Endothelial cell (in vitro differentiated cells): ENCODE data around the gene SAPCD1. TPM values are rescaled to one million over a fixed set of nuclear protein-coding genes. Genes with fewer than 3 reads are reported as not detected.

Experiments used
- DNase-seq: peaks from one replicate; pipeline ENCODE4 v3.0.0; 2021; ENCODE audit warnings: low spot score
- H3K27ac Mint-ChIP-seq: one replicate; pipeline ENCODE4 v1.8.0; 2021; ENCODE audit warnings: mixed read lengths, inconsistent platforms; ENCODE audit not compliant: unreplicated experiment
- H3K27me3 Mint-ChIP-seq: one replicate; pipeline ENCODE4 v1.8.0; 2021; ENCODE audit warnings: mild to moderate bottlenecking, moderate library complexity, mixed read lengths, inconsistent platforms; ENCODE audit not compliant: unreplicated experiment
- H3K36me3 Mint-ChIP-seq: one replicate; pipeline ENCODE4 v1.8.0; 2021; ENCODE audit warnings: mild to moderate bottlenecking, low read depth, mixed read lengths, inconsistent platforms; ENCODE audit not compliant: unreplicated experiment
- H3K4me1 Mint-ChIP-seq: one replicate; pipeline ENCODE4 v1.8.0; 2021; ENCODE audit warnings: mild to moderate bottlenecking, mixed read lengths, inconsistent platforms; ENCODE audit not compliant: unreplicated experiment
- H3K4me3 Mint-ChIP-seq: one replicate; pipeline ENCODE4 v1.8.0; 2021; ENCODE audit warnings: mild to moderate bottlenecking, mixed read lengths, inconsistent platforms; ENCODE audit not compliant: unreplicated experiment
- H3K9me3 Mint-ChIP-seq: one replicate; pipeline ENCODE4 v1.8.0; 2021; ENCODE audit warnings: mixed read lengths, inconsistent platforms; ENCODE audit not compliant: unreplicated experiment
- total RNA-seq: library from RNA; stranded (reverse); fragmentation: NEBNext Ultra II Directional; extraction: Animal tissue kit (Norgen Biotek cat#: 25700); gene quantifications from one replicate; pipeline ENCODE4 v1.2.1, GENCODE V29; 2021; ENCODE audit not compliant: unreplicated experiment
- TF ChIP-seq, protein P1 (sequence below): fragments of 200-600 bp; sonication (generic); IDR thresholded peaks from one replicate; pipeline ENCODE4 v1.5.0; 2021; ENCODE audit warnings: antibody characterized with exemption; ENCODE audit not compliant: unreplicated experiment

The SAPCD1 gene
- total RNA-seq, 1 donor from 2014 or later = 2.4 TPM

GRCh38 chr6:31741815-31742214 lies 20.6 kb upstream of the SAPCD1 start:
- DNase-seq = no peak
- H3K27me3 Mint-ChIP-seq = peaks cover 9% of the 10 kb centered on the region
- peaks cover 5% of the 10 kb centered on the region for H3K36me3 Mint-ChIP-seq
- peaks cover 41% of the 10 kb centered on the region for H3K4me1 Mint-ChIP-seq
- TF ChIP-seq, protein P1, sequence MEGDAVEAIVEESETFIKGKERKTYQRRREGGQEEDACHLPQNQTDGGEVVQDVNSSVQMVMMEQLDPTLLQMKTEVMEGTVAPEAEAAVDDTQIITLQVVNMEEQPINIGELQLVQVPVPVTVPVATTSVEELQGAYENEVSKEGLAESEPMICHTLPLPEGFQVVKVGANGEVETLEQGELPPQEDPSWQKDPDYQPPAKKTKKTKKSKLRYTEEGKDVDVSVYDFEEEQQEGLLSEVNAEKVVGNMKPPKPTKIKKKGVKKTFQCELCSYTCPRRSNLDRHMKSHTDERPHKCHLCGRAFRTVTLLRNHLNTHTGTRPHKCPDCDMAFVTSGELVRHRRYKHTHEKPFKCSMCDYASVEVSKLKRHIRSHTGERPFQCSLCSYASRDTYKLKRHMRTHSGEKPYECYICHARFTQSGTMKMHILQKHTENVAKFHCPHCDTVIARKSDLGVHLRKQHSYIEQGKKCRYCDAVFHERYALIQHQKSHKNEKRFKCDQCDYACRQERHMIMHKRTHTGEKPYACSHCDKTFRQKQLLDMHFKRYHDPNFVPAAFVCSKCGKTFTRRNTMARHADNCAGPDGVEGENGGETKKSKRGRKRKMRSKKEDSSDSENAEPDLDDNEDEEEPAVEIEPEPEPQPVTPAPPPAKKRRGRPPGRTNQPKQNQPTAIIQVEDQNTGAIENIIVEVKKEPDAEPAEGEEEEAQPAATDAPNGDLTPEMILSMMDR = no peak
- no peak overlapping the region for H3K4me3 Mint-ChIP-seq
- H3K27ac Mint-ChIP-seq = peak overlapping the region; percentile 26
- no peaks in the 10 kb centered on the region for H3K9me3 Mint-ChIP-seq

DNA sequence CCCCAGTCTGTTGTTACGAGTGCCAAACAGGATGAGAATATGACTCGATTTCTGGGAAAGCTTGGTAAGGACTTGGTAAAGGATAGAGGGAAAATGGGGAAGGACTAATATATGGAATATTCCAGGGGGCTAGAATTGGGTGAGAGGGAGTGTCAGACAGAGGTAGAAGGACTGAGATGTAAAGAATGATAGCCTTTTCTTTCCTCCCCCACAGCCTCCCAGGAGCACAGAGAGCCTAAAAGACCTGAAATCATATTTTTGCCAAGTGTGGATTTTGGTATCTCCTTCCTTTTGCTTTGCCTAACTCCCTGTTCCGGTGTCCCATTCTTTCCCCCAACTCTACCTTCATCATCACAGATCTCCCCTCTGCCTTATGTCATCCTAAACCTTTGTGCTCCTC lies 19.6 kb upstream of the SAPCD1 start:
- H3K36me3 Mint-ChIP-seq = peaks cover 5% of the 10 kb centered on the region
- no peak for DNase-seq

GRCh38 chr6:31744422-31744821 lies 18.0 kb upstream of the SAPCD1 start:
- Mint-ChIP-seq H3K4me1 (peaks cover 19% of the 10 kb centered on the region), H3K9me3 (no peaks in the 10 kb centered on the region), H3K27ac (peak overlapping the region; percentile 87), H3K27me3 (peaks cover 2% of the 10 kb centered on the region), H3K36me3 (peaks cover 5% of the 10 kb centered on the region), H3K4me3 (peak overlapping the region; percentile 6)
- DNase-seq = no peak
- TF ChIP-seq, protein P1 = no peak

More for the DNA sequence above, 19.6 kb upstream of the SAPCD1 start:
- TF ChIP-seq, protein P1 = no peak
- Mint-ChIP-seq H3K27ac (no peak overlapping the region), H3K9me3 (no peaks in the 10 kb centered on the region), H3K4me1 (peaks cover 34% of the 10 kb centered on the region), H3K4me3 (no peak overlapping the region), H3K27me3 (peaks cover 5% of the 10 kb centered on the region)

DNA sequence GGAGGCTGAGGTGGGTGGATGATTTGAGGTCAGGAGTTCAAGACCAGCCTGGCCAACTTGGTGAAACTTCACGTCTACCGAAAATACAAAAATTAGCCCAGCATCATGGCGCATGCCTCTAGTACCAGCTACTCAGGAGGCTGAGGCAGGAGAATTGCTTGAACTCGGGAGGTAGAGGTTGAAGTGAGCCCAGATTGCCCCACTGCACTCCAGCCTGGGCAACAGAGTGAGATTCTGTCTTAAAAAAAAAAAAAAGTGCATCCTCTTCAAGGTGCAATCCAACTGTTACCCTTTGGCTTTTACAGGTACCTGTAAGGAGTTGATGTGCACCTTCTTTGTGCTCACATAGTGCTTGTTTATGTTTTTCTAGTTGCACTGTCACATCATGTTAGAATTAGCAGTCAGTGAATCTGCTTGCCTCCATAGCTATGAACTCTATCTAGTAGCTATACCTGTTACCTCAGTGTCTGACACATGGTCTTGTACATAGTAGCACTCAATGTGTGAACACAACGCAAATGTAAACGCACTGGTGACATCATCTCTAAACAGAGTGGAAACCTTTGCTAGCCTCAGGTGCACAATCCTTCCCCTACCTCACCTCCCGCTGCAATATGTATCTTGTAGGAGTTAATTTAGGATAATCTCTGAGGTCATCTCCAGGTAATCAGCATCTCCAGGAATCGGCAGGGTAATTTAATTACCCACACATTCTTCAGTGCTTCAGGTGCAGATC lies 13.0 kb upstream of the SAPCD1 start:
- Mint-ChIP-seq H3K27me3 (peaks cover 2% of the 10 kb centered on the region), H3K36me3 (peaks cover 5% of the 10 kb centered on the region), H3K4me3 (no peak overlapping the region), H3K27ac (no peak overlapping the region), H3K4me1 (peaks cover 9% of the 10 kb centered on the region), H3K9me3 (no peaks in the 10 kb centered on the region)
- TF ChIP-seq, protein P1 = no peak
- DNase-seq = no peak

DNA sequence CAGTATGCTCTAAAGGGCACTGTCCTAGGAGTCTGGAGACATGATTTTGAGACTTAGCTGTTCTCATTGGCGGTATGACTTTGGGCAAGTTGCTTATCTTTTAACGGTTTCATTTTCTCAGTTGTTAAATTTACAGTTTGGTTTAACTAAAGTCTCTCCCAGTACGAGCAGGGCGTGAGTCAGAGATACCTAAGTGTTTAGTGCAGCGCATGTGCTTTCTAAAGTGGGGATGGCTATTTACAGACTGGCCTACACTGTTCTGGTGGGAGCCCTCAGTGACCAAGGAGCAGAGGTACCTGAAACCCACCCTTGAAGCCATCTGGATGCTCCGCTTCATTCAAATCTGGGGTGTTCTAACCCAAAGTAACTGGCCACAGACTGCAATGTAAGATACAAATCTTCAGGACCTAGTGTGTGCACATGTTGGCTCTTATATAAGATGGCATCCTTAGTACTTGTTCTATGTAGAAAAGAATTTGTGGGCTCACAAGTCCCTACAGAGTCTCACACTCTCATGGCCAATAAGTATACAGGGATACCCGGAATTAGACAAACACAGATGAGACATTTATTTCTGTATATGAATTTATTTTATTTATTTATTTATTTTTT lies 11.9 kb upstream of the SAPCD1 start:
- Mint-ChIP-seq H3K4me3 (no peak overlapping the region), H3K9me3 (no peaks in the 10 kb centered on the region), H3K4me1 (no peaks in the 10 kb centered on the region), H3K36me3 (peaks cover under 1% of the 10 kb centered on the region), H3K27ac (no peak overlapping the region), H3K27me3 (peaks cover 2% of the 10 kb centered on the region)
- TF ChIP-seq, protein P1 = no peak
- no peak for DNase-seq
